Mesenchymal stem cell (in vitro differentiated cells and primary cell): Measurements from ENCODE around the gene MAPK4.

Experiments used
- DNase-seq: peaks from one replicate; pipeline ENCODE4 v3.0.0-alpha.2; 2013
- H2AFZ ChIP-seq: one replicate; pipeline ENCODE4 v1.6.1; 2013; ENCODE audit warnings: low read depth, mild to moderate bottlenecking, control low read depth, inconsistent platforms, low read length, moderate library complexity
- H2AK5ac ChIP-seq: 2 replicates; pipeline ENCODE4 v1.6.1; 2013; ENCODE audit warnings: low read length, moderate library complexity, mild to moderate bottlenecking, inconsistent platforms; ENCODE audit not compliant: severe bottlenecking
- H2BK120ac ChIP-seq: one replicate; pipeline ENCODE4 v1.6.1; 2013; ENCODE audit warnings: low read depth, mild to moderate bottlenecking, inconsistent platforms, low read length, moderate library complexity
- H2BK12ac ChIP-seq, 2 experiments: one replicate each; pipeline ENCODE4 v1.6.1; 2013; ENCODE audit warnings: inconsistent platforms in 2 of 2, low read length in 2 of 2, mild to moderate bottlenecking in 2 of 2, moderate library complexity in 2 of 2, control low read depth in 1 of 2
- H2BK15ac ChIP-seq: one replicate; pipeline ENCODE4 v1.6.1; 2013; ENCODE audit warnings: mild to moderate bottlenecking, low read depth, inconsistent platforms; ENCODE audit not compliant: poor library complexity, severe bottlenecking
- H2BK5ac ChIP-seq: 2 replicates; pipeline ENCODE4 v1.6.1; 2013; ENCODE audit warnings: low read depth, mild to moderate bottlenecking, low read length, control low read depth, inconsistent platforms; ENCODE audit not compliant: poor library complexity, severe bottlenecking
- H3K14ac ChIP-seq, 2 experiments: one replicate each; pipeline ENCODE4 v1.6.1; 2013; ENCODE audit warnings: inconsistent platforms in 2 of 2, low read length in 2 of 2, control low read depth in 1 of 2, mild to moderate bottlenecking in 1 of 2, moderate library complexity in 1 of 2
- H3K18ac ChIP-seq, 2 experiments: one replicate each; pipeline ENCODE4 v1.6.1; 2013; ENCODE audit warnings: inconsistent platforms in 2 of 2, low read length in 2 of 2, control low read depth in 1 of 2, low read depth in 1 of 2, mild to moderate bottlenecking in 1 of 2
- H3K23ac ChIP-seq, 2 experiments: one replicate each; pipeline ENCODE4 v1.6.1; 2013; ENCODE audit warnings: inconsistent platforms in 2 of 2, low read length in 2 of 2, mild to moderate bottlenecking in 2 of 2, moderate library complexity in 2 of 2, control low read depth in 1 of 2
- H3K27ac ChIP-seq: 2 replicates; pipeline ENCODE4 v1.5.1; 2013; ENCODE audit warnings: mild to moderate bottlenecking, moderate library complexity, low read length, control low read depth, inconsistent platforms; ENCODE audit not compliant: poor library complexity, severe bottlenecking
- H3K27me3 ChIP-seq, 2 experiments: 2 replicates each; pipeline versions ENCODE4 v1.6.1 to v1.7.0; 2013; ENCODE audit warnings: low read length in 2 of 2, mild to moderate bottlenecking in 2 of 2, moderate library complexity in 2 of 2, control low read depth in 1 of 2, inconsistent platforms in 1 of 2; ENCODE audit not compliant: control insufficient read depth in 1 of 2, insufficient read depth in 1 of 2
- H3K36me3 ChIP-seq, 2 experiments: 2 replicates each; pipeline versions ENCODE4 v1.6.1 to v1.7.0; 2013; ENCODE audit warnings: low read length in 2 of 2, control low read depth in 1 of 2, inconsistent platforms in 1 of 2, low read depth in 1 of 2, mild to moderate bottlenecking in 1 of 2; ENCODE audit not compliant: insufficient read depth in 2 of 2, control insufficient read depth in 1 of 2
- H3K4ac ChIP-seq, 2 experiments: one replicate each; pipeline ENCODE4 v1.6.1; 2013; ENCODE audit warnings: inconsistent platforms in 2 of 2, low read length in 2 of 2, mild to moderate bottlenecking in 2 of 2, moderate library complexity in 2 of 2, control low read depth in 1 of 2, low read depth in 1 of 2
- H3K4me1 ChIP-seq: 2 replicates; pipeline ENCODE4 v1.6.1; 2013; ENCODE audit warnings: low read depth, low read length, control low read depth; ENCODE audit not compliant: control insufficient read depth, insufficient read depth
- H3K4me2 ChIP-seq: 2 replicates; pipeline ENCODE4 v1.6.1; 2013; ENCODE audit warnings: low read length, mild to moderate bottlenecking, inconsistent platforms; ENCODE audit not compliant: poor library complexity, severe bottlenecking
- H3K4me3 ChIP-seq, 2 experiments: 2 replicates each; pipeline versions ENCODE4 v1.5.1 to v1.7.0; 2013; ENCODE audit warnings: low read length in 2 of 2, mild to moderate bottlenecking in 2 of 2, control low read depth in 1 of 2, low read depth in 1 of 2; ENCODE audit not compliant: insufficient read depth in 1 of 2
- H3K79me1 ChIP-seq: replicated peaks from 2 replicates; pipeline ENCODE4 v1.6.1; 2013; ENCODE audit warnings: mild to moderate bottlenecking, control low read depth, low read length, inconsistent platforms; ENCODE audit not compliant: poor library complexity, severe bottlenecking
- H3K9ac ChIP-seq: 2 replicates; pipeline ENCODE4 v1.7.0; 2013; ENCODE audit warnings: mild to moderate bottlenecking, low read length, moderate library complexity
- H3K9me3 ChIP-seq: 2 replicates; pipeline ENCODE4 v1.7.0; 2013; ENCODE audit warnings: mild to moderate bottlenecking, low read length; ENCODE audit not compliant: control insufficient read depth
- H4K8ac ChIP-seq: one replicate; pipeline ENCODE4 v1.6.1; 2013; ENCODE audit warnings: inconsistent platforms, mild to moderate bottlenecking, low read length, moderate library complexity
- H4K91ac ChIP-seq: one replicate; pipeline ENCODE4 v1.6.1; 2013; ENCODE audit warnings: mild to moderate bottlenecking, low read length, inconsistent platforms
- WGBS: methylation state at CpG from one replicate; pipeline ENCODE4 v1.1.7; 2013; ENCODE audit warnings: mixed read lengths; 5-methylcytosine and 5-hydroxymethylcytosine counted together

The MAPK4 gene

GRCh38 chr18:50694147-50694546 lies 134.3 kb downstream of the MAPK4 start:
- Histone ChIP-seq H3K4me1 (no peaks in the 10 kb centered on the region), H3K4me2 (no peak overlapping the region), H3K4ac (no peak overlapping the region), H2AK5ac (no peak overlapping the region), H2AFZ (no peak overlapping the region), H3K27ac (no peak overlapping the region), H4K8ac (no peak overlapping the region), H3K79me1 (no peaks in the 10 kb centered on the region), H3K36me3 (no peaks in the 10 kb centered on the region), H3K18ac (no peak overlapping the region), H3K23ac (no peak overlapping the region), H2BK15ac (no peak overlapping the region), H3K9me3 (no peaks in the 10 kb centered on the region), H3K4me3 (no peak overlapping the region), H3K14ac (no peak overlapping the region), H2BK5ac (no peak overlapping the region), H3K27me3 (no peaks in the 10 kb centered on the region), H3K9ac (no peak overlapping the region), H2BK120ac (no peak overlapping the region), H2BK12ac (no peak overlapping the region), H4K91ac (no peak overlapping the region)
- WGBS = 44% methylated on average over 3 of the region's 4 CpGs
- DNase-seq = no peak

GRCh38 chr18:50695431-50696176 lies 135.7 kb downstream of the MAPK4 start:
- H2BK5ac ChIP-seq = no peak overlapping the region
- no peak overlapping the region for H3K9ac ChIP-seq
- H3K4ac ChIP-seq = no peak overlapping the region
- no peak overlapping the region for H2BK12ac ChIP-seq
- H3K27ac ChIP-seq = no peak overlapping the region
- H4K8ac ChIP-seq = no peak overlapping the region
- H3K36me3 ChIP-seq = no peaks in the 10 kb centered on the region
- H3K4me1 ChIP-seq = no peaks in the 10 kb centered on the region
- H2BK120ac ChIP-seq = no peak overlapping the region
- no peak overlapping the region for H3K18ac ChIP-seq
- no peak overlapping the region for H3K23ac ChIP-seq
- H2AFZ ChIP-seq = no peak overlapping the region
- H3K4me2 ChIP-seq = no peak overlapping the region
- H3K4me3 ChIP-seq = no peak overlapping the region
- peaks cover 0 to 3% of the 10 kb centered on the region in 2 experiments for H3K27me3 ChIP-seq
- no peaks in the 10 kb centered on the region for H3K9me3 ChIP-seq
- DNase-seq = no peak
- H3K79me1 ChIP-seq = no peaks in the 10 kb centered on the region
- no peak overlapping the region for H2AK5ac ChIP-seq
- no peak overlapping the region for H2BK15ac ChIP-seq
- WGBS = 78% methylated on average over 9 of the region's 10 CpGs
- H4K91ac ChIP-seq = no peak overlapping the region
- no peak overlapping the region for H3K14ac ChIP-seq

GRCh38 chr18:50696436-50696835 lies 136.5 kb downstream of the MAPK4 start:
- no peak for DNase-seq
- no peak overlapping the region for H3K4me3 ChIP-seq
- H2BK5ac ChIP-seq = no peak overlapping the region
- no peak overlapping the region for H3K4me2 ChIP-seq
- H3K23ac ChIP-seq = no peak overlapping the region
- WGBS = 76% methylated on average over 7 of the region's 7 CpGs
- no peak overlapping the region for H3K4ac ChIP-seq
- no peaks in the 10 kb centered on the region for H3K9me3 ChIP-seq
- H4K91ac ChIP-seq = no peak overlapping the region
- no peak overlapping the region for H3K27ac ChIP-seq
- no peak overlapping the region for H2AFZ ChIP-seq
- H2BK12ac ChIP-seq = no peak overlapping the region
- H2AK5ac ChIP-seq = no peak overlapping the region
- H4K8ac ChIP-seq = no peak overlapping the region
- H3K79me1 ChIP-seq = no peaks in the 10 kb centered on the region
- peaks cover 0 to 3% of the 10 kb centered on the region in 2 experiments for H3K27me3 ChIP-seq
- no peak overlapping the region for H3K9ac ChIP-seq
- no peak overlapping the region for H2BK120ac ChIP-seq
- H3K18ac ChIP-seq = no peak overlapping the region
- no peak overlapping the region for H2BK15ac ChIP-seq
- H3K36me3 ChIP-seq = no peaks in the 10 kb centered on the region
- H3K4me1 ChIP-seq = no peaks in the 10 kb centered on the region
- no peak overlapping the region for H3K14ac ChIP-seq

GRCh38 chr18:50696929-50697328 lies 137.0 kb downstream of the MAPK4 start:
- no peaks in the 10 kb centered on the region for H3K4me1 ChIP-seq

More at GRCh38 chr18:50696929-50697328, 137.0 kb downstream of the MAPK4 start:
- Histone ChIP-seq H3K9ac (no peak overlapping the region), H2BK15ac (no peak overlapping the region), H3K14ac (no peak overlapping the region), H3K27ac (no peak overlapping the region), H4K8ac (no peak overlapping the region), H3K9me3 (no peaks in the 10 kb centered on the region), H2AFZ (no peak overlapping the region), H3K79me1 (no peaks in the 10 kb centered on the region), H3K23ac (no peak overlapping the region), H2BK12ac (no peak overlapping the region), H2AK5ac (no peak overlapping the region), H3K36me3 (no peaks in the 10 kb centered on the region), H2BK5ac (no peak overlapping the region), H2BK120ac (no peak overlapping the region), H3K4me2 (no peak overlapping the region), H3K4ac (no peak overlapping the region), H3K27me3 (peaks cover 0 to 3% of the 10 kb centered on the region in 2 experiments), H4K91ac (no peak overlapping the region), H3K4me3 (no peak overlapping the region), H3K18ac (no peak overlapping the region)
- DNase-seq = no peak
- 96% methylated on average over 3 of the region's 4 CpGs for WGBS
